NCI-H2029 (cell line): Measurements from ENCODE around the gene CWC22.
"Not testable (repeated sequence)": the region's sequence is repeated elsewhere in the genome, so short reads cannot be mapped to it uniquely, and the experiment has no call there.

Experiments used
- DNase-seq: peaks from one replicate; lab custom pipeline; 2025; lab: John Stamatoyannopoulos, UW

The CWC22 gene

DNA sequence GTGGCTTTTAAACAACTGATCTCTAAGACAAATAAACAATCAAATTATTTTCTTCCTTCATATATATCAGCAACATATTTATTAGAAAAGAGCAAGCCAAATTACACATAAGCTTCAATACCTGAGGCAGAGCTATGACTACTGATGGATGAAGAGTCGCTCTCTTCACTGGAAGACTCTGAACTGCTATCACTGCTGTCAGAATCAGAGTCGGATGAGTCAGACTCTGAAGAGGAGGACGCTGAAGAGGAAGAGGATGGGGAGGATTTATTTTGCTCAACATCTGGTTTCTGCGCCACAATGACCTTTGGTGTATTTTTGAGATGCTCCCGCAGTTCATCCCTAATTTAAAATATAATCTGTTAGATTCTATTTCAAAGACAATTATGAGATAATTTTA lies 56.7 kb downstream of the CWC22 start:
- DNase-seq, result no peak

GRCh38 chr2:179949438-179949837 lies 57.7 kb downstream of the CWC22 start:
- DNase-seq, result no peak

GRCh38 chr2:179948058-179948457 lies 59.0 kb downstream of the CWC22 start:
- DNase-seq, result no peak

GRCh38 chr2:179946810-179947615 lies 60.1 kb downstream of the CWC22 start:
- DNase-seq, result no peak

DNA sequence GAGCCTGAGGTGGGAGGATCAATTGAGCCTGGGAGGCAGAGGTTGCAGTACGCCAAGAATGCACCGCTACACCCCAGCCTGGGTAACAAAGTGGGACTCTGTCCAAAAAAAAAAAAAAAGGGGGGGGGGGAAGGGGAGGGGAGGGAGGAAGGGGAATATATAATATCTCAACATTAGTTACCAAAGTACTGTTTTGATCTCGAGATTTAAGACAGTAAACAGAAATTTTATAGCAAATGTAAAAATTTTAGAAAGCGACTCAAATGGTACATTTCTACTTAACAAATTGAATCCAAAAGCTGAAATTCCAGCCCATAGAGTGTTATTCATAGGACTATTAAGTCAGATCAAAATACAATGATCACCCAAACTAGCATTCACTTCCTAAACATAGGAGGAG lies 60.8 kb downstream of the CWC22 start:
- DNase-seq, result no peak

- DNase-seq, result peak; percentile 42
Observed at GRCh38 chr2:179939259-179939658, 67.8 kb downstream of the CWC22 start.

GRCh38 chr2:179938026-179938425 lies 69.1 kb downstream of the CWC22 start:
- DNase-seq, result no peak

GRCh38 chr2:179936654-179937053 lies 70.4 kb downstream of the CWC22 start:
- no peak for DNase-seq

DNA sequence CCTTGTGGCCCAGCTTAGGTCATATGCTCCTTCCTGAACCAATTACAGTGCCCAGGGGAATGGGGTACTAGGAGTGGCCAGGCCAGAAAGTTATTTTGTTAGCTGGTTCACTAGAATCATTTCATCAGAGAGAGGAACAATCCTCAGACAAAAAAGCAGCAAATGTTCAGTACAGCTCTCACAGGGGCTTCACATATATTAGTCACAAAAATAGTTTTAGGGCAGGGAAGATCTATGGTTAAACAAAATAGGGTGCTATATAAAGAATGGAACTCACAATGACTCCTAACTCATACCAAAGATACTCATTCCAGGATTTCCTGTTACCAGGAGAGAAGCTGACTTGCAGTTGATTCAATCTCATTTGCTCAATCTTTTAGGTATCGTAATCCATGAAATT lies 71.0 kb downstream of the CWC22 start:
- no peak for DNase-seq

- DNase-seq, result peak; percentile 29
Observed at GRCh38 chr2:179932786-179933185, 74.3 kb downstream of the CWC22 start.

DNA sequence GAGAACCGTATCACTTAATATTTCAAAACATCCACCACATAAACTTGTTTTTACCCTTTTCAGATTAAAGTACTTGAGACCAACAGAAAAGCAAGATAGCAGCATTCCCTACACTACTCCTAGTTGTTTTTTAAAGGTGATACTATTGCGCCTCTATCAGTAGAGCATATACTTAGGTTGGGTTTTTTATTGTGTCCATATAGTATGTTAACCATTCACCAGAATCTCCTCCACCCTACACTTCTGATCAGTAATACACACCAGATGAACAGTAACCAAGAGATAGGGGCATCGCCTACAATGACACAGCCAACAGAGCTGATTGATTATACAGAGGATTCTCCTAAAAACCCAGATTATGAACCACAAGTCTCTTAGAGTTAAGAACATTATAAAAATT lies 75.6 kb downstream of the CWC22 start:
- DNase-seq, result no peak

DNA sequence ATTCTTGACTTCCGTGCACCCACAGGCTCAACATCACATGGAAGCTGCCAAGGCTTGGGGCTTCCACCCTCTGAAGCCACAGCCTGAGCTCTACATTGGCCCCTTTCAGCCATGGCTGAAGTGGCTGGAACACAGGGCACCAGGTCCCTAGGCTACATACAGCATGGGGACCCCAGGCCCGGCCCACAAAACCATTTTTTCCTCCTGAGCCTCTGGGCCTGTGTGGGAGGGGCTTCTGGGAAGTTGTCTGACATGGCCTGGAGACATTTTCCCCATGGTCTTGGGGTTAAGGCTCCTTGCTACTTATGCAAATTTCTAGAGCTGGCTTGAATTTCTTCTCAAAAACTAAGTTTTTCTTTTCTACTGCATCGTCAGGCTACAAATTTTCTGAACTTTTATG lies 77.1 kb downstream of the CWC22 start:
- DNase-seq, result not testable (repeated sequence)

DNA sequence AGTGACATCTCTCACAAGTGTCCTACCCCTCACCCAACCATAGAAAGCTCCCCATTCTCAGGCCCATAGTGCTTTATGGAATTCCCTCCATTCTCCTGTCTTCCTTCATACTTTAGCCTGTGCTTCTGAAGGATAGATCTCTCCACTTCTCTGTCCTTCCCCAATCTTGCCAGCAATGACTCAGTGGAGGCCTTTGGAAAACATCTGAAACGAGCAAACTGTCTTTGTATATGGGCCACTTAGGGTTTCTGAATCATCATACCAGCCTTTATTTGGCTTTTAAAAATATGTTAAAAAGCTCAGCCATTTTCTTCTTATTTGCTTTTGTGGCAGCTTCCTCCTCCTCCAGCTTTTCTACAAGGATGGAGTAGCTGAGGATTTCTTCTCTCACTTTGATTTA lies 80.1 kb downstream of the CWC22 start:
- DNase-seq, result no peak

DNA sequence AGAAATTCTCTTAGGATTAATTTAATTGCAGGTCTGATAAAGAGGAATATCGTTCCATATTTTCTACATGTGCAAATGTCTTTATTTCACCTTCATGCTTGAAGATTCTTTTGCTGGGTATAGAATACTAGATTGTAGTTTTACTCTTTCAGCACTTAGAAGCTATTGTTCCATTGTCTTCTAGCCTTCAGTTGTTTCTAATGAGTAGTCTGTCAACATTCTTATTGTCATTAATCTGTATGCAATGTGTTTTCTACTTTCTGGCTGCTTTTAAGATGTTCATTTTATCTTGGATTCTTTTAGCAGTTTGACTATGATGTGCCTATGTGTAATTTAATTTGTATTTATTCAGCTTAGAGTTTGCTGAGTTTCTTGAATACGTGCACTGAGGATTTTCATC lies 81.4 kb downstream of the CWC22 start:
- no peak for DNase-seq

DNA sequence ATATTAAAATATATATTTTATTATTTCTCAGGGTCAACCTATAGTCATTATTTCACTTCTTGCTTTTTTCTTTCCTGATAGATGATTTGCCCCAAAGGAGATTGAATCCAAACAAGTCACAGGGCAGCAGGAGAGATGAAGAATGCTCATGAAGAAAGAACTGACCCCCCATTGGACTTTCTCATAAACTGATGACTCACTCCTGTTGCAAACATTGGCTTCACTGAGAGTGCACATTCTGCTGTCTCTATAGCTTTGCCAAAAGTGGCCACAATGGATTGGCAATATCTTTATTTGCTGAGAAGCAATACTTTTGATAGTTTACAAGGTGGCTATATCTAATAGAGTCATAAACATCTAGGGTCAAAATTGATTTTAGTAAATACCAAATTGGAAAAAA lies 89.8 kb downstream of the CWC22 start:
- no peak for DNase-seq

DNA sequence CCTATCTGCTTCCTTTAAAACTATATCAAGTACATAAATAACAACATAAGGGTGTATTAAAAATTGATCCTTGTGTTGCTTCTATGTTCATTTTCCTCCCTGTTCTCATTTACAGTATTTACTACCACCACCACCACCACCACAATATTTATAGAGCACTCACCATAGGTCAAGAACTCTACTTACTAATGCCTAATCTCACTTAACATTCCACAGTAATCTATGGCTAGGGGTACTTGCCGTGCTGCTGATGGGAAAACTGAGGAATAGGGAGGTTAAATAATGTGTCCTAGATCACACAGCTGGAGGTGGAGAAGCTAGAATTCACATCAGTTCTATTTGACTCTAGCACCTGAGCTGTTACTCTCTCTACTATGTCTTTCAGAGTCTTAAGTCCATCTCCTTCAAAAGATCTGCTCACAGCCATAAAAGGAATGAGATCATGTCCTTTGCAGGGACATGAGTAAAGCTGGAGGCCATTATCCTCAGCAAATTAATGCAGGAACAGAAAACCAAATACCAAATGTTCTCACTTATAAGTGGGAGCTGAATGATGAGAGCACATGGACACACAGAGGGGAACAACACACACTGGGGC lies 91.6 kb downstream of the CWC22 start:
- no peak for DNase-seq

- DNase-seq, result no peak
Observed at GRCh38 chr2:179913809-179914208, 93.3 kb downstream of the CWC22 start.

GRCh38 chr2:179911569-179911968 lies 95.5 kb downstream of the CWC22 start:
- DNase-seq, result no peak

DNA sequence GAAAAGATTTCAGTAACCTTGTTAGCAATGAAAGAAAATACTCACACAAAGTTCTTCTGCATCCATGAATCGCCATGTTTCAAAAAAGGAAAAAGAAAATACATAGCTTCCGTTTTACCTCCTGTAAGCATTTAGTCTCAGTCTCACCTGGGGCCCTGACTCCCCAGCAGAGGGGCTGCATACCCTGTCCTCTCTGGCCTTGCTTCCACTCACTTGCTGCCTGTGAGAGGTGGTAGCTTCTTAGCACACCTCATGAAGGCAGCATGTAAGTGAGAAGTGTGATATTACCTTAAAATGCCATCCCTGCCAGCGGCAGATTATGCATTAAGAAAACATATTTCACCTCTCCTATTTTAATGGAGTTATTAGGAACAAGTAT lies 96.4 kb downstream of the CWC22 start:
- DNase-seq, result no peak

- DNase-seq, result no peak
Observed at GRCh38 chr2:179909845-179910734, 97.0 kb downstream of the CWC22 start.

DNA sequence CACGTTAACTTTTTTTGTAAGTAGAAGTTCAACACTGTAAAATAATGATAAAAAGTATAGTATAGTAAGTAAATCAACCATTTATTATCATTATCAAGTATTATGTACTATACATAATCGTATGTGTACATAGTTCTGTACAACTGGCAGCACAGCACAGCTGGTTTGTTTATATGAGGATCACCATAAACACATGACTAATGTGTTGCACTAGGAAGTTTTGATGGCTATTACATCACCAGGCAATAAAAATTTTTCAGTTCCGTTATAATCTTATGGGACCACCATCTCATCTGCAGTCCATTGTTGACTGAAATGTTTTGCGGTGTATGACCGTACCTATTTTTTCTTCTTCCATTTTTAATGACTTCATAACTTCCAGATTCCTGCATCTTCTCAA lies 106.4 kb downstream of the CWC22 start:
- no peak for DNase-seq

DNA sequence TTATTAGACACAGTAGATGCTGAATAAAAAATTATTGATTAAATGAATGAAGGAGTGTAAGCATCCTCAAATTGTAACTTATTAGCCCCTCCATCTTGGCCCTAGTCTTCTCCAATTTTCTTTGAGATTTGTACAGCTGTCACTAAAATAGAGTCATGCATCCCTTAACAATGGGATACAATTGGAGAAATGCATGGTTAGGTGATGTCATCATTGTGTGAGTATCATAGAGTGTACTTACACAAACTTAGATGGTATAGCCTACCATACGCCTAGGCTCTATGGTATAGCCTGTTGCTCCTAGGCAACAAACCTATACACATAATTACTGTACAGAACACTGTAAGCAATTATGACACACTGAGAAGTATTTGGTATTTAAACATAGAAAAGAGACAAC lies 107.4 kb downstream of the CWC22 start:
- no peak for DNase-seq

DNA sequence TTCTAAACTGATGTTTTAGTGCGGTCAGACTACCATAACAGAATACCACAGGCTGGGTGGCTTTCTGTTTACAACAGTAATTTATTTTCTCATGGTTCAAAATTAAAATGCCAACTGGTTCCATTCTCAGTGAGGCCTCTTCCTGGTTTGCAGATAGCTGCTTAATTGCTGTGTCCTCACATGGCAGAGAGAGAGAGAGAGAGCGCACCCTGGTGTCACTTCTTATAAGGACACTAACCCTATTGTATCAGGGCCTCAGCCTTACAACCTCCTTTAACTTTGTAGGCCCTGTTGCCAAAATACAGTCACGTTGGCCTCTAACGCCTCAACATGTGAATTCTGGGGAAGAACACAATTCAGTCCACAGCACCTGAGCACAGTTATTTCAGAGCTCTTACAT lies 108.2 kb downstream of the CWC22 start:
- peak; percentile 34 for DNase-seq
